T-helper 1 cell treated with Interleukin-12 subunit alpha and Interleukin-12 subunit beta and Interleukin-4 antibody, amounts not matched to agents 30 μg/mL and 1 μg/mL, for 36 hours (primary cell): ENCODE measurements around the gene BAHD1.
A peak's percentile ranks its signal among the peaks of the same experiment; 100 is the strongest.

ENCODE experiments used
- H3K27ac Mint-ChIP-seq: one replicate; pipeline ENCODE4 v1.8.0; 2021; ENCODE audit warnings: mild to moderate bottlenecking, mixed read lengths
- H3K27me3 Mint-ChIP-seq: one replicate; pipeline ENCODE4 v1.8.0; 2021; ENCODE audit warnings: low read depth, mixed read lengths
- H3K36me3 Mint-ChIP-seq: one replicate; pipeline ENCODE4 v1.8.0; 2021; ENCODE audit warnings: low read depth, mixed read lengths
- H3K4me1 Mint-ChIP-seq: one replicate; pipeline ENCODE4 v1.8.0; 2021; ENCODE audit warnings: low read depth, mixed read lengths
- H3K4me3 Mint-ChIP-seq: one replicate; pipeline ENCODE4 v1.8.0; 2021; ENCODE audit warnings: mild to moderate bottlenecking, moderate library complexity, mixed read lengths
- H3K9me3 Mint-ChIP-seq: one replicate; pipeline ENCODE4 v1.8.0; 2021; ENCODE audit warnings: mixed read lengths

BAHD1 gene

DNA sequence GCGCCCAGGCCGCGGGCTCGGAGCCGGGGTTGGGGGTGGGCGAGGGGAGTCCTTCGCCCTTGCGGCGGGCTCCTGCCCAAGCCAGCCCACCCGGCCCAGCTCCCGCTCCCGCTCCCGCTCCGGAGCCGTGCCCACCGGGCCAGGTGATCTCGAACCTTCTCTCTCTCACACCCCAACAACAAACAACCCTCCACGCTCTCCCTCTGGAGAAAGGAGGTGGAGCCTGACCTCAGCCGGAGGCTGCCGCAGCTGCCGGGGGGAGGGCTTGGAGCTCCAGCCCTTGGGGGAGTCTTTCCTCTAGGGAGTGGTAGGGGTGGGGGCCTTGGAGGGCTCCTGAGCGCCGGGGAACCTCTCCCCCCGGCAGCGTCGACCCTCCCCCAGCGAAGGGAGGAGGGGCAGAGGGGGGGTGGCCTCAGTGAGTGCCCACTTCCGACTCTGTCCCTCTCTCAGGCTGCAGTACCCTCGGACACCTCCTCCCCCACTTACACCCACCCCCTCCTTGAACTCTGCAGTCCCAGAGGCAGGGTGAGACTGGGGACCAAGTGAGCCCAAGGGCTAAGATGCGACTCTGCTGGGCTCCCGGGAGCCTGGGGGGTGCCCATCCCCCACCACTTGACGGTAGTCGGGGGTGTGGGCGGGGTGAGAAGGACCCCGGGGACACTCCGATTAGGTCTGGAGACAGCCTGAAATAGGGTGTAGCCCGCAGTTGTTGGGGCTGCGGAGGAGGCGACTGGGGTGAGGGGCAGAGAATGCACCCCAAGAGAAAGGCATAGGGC is 4.4 kb upstream of the BAHD1 start:
- Mint-ChIP-seq H3K36me3 (peaks cover 1% of the 10 kb centered on the region), H3K27me3 (peaks cover 81% of the 10 kb centered on the region)

DNA sequence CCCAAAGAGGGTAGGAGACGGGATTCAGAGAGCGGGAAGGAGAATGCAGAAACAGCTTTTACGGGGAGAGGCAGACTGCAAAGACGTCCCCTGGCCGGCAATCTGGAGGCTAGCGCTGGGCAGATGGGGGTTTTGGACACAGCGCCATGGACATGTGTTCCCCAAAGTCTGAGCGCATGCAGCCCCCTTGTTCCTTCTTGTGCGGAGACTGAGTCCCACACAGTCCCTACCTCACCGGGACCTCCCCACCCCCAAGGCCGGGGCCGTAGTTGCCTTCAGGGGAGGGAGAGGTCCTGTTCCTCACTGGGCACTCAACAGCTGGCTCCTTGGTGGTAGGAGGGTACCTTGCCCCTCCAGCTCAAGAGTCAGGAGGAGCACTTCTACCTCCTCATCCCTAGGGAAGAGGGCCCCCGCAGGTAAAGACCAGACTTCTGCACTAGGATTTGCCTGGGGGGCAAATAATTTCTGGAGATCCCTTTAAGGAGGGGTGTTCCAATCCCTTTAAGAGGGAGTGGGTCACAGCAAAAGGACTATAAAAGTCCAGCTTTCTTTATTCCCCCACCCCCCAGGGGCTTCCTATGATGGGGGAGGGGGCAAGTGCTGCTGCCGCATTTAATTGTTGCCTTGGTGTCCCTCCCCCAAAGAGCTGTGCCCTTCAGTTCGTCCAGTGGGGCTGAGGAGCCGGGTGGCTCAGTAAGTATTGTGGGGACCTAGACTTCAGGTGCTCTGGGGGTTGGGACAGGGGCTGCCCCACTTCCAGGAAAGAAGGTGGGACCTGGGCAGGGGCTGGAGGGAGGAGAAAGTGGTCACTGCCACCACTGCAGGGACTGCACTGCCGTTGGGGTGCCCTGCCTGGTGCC is 3.6 kb upstream of the BAHD1 start:
- no peak overlapping the region for H3K27ac Mint-ChIP-seq
- peak overlapping the region; percentile 25 for H3K4me3 Mint-ChIP-seq
- H3K36me3 Mint-ChIP-seq, result peaks cover 1% of the 10 kb centered on the region
- H3K27me3 Mint-ChIP-seq, result peaks cover 79% of the 10 kb centered on the region
- H3K4me1 Mint-ChIP-seq, result peaks cover 11% of the 10 kb centered on the region
- H3K9me3 Mint-ChIP-seq, result no peaks in the 10 kb centered on the region

More for the DNA sequence above, 4.4 kb upstream of the BAHD1 start:
- Mint-ChIP-seq H3K4me3 (peak overlapping the region; percentile 35), H3K27ac (no peak overlapping the region), H3K9me3 (no peaks in the 10 kb centered on the region), H3K4me1 (peaks cover 11% of the 10 kb centered on the region)

DNA sequence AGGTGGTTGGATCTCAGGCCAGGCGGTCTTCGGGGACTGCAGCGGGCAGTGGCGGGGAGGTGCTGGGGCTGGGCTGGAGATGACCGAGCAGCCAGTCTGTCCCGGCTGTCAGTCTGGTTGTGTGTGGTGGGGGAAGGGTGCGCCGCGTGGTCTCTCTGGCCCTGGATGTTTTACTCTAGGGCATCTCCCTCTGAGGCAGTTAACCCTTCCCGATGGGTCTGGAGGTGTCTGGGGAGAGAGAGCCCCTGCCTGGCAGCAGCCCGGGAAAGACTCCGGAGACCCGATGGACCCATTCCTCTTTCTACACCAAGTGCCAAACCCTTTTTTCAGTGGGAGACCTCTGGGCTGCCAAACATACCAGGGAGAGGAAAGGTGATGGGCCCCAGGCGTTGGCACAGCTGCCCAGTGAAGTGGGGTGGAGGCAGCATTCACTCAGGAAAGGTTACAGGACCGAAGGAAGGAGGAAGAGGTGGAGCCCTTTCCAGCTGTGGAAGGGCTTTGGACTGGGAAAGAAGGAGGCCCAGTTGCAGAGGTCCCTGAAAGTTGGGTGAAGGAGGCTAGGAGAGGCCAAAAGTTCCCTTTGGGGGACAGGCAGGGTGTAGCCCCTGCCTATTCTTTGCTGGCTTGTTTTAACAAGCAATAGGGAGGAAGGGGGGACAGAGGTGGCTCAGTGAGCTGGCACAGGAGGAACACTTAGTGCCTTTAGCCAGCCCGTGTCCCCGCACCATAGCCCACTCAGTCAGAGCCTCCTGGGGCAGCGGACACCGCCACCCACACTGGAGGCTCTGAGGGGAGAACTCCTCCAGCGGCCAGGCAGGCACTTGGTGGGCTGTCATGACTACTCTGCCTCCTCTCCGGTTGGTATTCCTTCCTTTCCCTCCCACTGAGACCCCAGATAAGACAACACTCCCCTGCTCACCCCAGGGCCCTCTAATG is 2.7 kb upstream of the BAHD1 start:
- H3K4me3 Mint-ChIP-seq, result no peak overlapping the region
- H3K9me3 Mint-ChIP-seq, result no peaks in the 10 kb centered on the region
- H3K4me1 Mint-ChIP-seq, result peaks cover 18% of the 10 kb centered on the region
- no peak overlapping the region for H3K27ac Mint-ChIP-seq
- H3K27me3 Mint-ChIP-seq, result peaks cover 81% of the 10 kb centered on the region
- H3K36me3 Mint-ChIP-seq, result peaks cover 9% of the 10 kb centered on the region

DNA sequence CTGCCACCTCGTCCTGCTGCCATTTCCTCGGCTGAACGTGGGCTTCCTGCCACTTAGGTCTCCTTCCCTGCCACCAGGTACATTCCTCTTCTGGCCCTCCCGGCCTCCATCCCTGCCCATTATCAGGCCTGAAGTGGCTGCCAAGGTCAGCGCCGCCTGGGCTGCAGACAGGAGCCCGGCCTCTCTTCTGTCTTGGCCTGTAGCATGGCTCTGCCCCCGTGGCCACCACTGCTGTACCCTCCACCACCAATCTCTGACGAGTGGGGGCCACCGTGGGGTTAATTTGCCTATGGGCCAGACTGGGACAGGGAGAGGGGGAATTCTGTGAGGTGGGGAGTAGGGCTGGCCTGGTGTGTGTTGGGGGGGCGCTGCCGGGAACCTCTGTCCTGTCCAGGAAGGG is 2.0 kb upstream of the BAHD1 start:
- Mint-ChIP-seq H3K4me3 (no peak overlapping the region), H3K27ac (no peak overlapping the region), H3K4me1 (peaks cover 21% of the 10 kb centered on the region), H3K27me3 (peaks cover 81% of the 10 kb centered on the region), H3K9me3 (no peaks in the 10 kb centered on the region), H3K36me3 (peaks cover 12% of the 10 kb centered on the region)

DNA sequence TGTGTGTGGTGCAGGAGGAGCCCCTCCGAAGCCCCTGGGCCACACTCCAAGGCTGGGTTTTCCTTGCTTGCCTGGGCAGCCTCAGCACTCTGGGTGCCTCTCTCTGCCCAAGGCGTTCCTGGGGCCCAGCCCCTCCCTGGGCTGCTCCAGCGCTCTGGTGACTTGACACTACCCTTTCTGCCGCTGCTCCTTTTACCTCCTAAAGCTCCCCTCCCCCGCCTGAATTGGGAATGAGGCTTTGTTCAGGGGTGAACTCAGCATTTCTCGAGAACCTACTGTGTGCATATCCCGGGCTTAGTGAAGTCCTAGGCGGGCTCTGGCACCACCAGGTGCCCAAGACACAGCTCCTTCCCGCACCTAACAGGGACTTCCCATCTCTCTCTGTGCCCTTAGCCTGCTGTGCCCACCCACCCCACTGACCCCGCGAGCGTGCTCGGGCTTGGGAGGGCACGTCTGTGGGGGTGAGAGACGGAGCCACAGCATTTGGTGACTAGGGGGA is 1.2 kb upstream of the BAHD1 start:
- H3K4me1 Mint-ChIP-seq, result peaks cover 27% of the 10 kb centered on the region
- no peak overlapping the region for H3K27ac Mint-ChIP-seq
- H3K27me3 Mint-ChIP-seq, result peaks cover 80% of the 10 kb centered on the region
- H3K9me3 Mint-ChIP-seq, result no peaks in the 10 kb centered on the region
- H3K4me3 Mint-ChIP-seq, result peak overlapping the region; percentile 94
- H3K36me3 Mint-ChIP-seq, result peaks cover 15% of the 10 kb centered on the region

DNA sequence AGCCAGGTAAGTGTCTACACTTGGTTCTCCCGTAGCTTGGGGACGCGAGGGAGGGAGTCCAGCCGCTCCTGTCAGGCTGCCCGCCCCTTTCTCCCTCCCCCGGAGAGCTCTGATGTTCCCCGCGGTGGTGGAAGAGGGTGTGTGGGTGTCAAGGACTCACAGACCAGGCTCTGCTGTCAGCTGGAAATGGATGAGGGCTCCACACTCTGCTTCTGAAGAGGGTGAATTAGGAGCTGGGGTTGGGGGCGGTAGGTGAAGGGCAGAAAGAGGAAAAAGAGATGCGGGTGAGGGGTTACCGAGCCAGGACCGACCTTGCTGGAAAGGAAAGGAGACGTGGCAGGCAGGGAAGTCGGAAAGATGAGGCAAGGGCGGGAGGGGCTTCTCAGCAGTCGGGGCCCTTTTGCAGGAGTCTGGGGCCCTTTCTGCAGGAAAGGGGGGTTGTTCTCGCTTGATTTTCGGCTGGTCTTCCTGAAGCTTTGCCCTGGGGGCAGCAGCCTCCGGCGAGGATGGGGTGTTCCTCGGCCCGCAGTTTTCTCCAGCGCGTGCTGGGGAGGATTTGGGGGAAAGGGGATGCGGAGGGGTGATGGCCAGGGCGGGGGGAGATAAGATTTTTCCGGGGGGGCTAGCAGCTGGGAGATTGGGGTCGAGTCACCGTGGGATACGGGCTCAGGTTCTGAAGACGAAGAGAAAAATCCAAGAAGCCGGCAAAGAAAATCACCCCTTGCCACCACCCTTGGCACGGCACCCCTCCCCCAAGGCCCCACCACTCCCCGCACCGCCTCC is 602 bp upstream of the BAHD1 start:
- H3K4me1 Mint-ChIP-seq, result peaks cover 31% of the 10 kb centered on the region
- H3K27me3 Mint-ChIP-seq, result peaks cover 77% of the 10 kb centered on the region
- H3K4me3 Mint-ChIP-seq, result peak overlapping the region; percentile 94
- H3K9me3 Mint-ChIP-seq, result no peaks in the 10 kb centered on the region
- H3K27ac Mint-ChIP-seq, result peak overlapping the region; percentile 81
- peaks cover 15% of the 10 kb centered on the region for H3K36me3 Mint-ChIP-seq

DNA sequence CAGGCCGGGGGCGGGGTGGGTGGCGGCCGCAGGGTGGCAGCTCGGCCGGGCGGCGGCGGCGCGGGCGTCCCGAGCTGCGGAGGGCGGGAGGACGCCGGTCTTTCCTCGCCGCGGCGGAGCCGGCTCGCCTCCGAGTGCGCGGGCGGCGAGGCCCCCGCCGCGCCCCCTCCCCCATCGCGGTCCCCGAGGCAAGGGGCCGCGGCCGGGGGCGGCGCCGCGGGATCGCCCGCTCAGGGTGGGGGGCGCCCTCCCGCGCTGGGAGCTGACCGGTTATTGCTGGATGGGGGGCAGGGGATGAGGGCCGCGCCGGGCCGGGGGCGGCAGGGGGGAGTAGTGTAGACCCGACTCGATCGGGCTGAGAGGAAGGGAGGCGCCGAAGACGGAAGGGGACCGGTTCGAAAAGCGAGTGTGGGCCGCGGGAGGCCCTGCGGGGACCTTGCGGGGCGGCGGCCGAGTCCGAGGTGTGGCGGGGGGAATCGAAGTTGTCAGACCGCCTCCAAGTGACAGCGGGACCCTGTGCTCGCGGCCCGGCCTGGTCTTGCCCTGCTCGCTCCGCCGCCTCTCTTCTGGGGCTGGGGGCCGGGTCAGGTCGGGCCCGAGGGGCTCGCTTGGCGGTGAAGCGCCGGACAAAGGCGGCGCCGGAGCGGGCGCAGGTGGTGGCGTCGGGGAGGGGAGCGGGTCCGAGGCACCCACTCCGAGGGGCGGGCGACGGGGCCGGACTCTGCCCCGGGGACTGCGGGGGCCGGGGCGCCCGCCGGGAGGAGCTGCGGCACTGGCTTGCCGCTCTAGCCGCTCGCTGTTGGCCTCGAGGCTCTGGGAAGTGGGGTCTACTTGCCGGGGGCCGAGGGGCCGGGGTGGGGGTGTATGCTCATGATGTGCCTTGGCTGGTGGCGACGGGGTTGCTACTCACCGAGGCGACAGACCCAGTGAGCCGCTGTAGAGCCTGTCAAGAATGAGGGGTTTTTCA is 1.1 kb downstream of the BAHD1 start:
- Mint-ChIP-seq H3K36me3 (peaks cover 15% of the 10 kb centered on the region), H3K9me3 (no peaks in the 10 kb centered on the region), H3K27ac (peak overlapping the region; percentile 41), H3K4me3 (peak overlapping the region; percentile 82), H3K4me1 (peaks cover 23% of the 10 kb centered on the region), H3K27me3 (peaks cover 61% of the 10 kb centered on the region)

DNA sequence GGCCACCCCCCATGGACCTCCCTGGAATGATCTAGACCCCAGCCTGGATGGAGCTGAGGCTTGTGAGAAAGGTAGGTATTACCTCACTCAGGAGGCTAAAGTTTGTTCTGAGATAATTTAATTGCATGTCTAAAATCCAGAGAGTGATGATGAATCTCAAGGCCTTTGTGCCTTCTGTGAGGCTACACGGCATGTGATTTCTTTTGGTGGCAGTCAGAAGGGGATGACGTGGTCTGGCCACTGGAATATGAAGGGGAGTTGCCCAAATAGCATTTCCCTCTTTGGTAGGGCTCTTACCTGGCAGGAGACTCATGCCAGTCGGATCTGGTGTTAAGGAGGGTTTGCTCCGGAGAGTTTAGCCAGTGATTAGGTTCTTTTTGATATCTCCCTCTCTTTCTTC is 2.5 kb downstream of the BAHD1 start:
- no peaks in the 10 kb centered on the region for H3K9me3 Mint-ChIP-seq
- peaks cover 47% of the 10 kb centered on the region for H3K27me3 Mint-ChIP-seq
- no peak overlapping the region for H3K27ac Mint-ChIP-seq
- H3K4me1 Mint-ChIP-seq, result peaks cover 23% of the 10 kb centered on the region
- H3K36me3 Mint-ChIP-seq, result peaks cover 15% of the 10 kb centered on the region
- peak overlapping the region; percentile 79 for H3K4me3 Mint-ChIP-seq

DNA sequence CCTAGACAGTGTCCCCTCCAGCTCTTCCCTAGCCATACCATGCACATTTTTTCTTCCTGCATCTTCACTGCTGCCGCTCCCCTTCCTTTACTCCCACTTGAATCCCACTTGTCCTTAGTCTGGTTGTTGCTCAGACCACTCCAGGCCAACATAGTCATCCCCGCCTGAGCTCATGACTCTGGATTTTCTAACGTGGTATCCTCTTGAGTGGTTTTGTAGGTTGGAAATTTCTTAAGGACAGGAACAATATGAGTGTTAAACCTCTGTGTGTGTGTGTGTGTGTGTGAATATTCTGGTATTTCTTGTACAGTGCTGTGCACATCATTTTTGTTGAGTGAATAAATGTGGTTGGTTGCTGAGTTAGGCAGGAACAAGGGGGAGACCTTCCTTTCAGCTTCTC is 3.1 kb downstream of the BAHD1 start:
- H3K36me3 Mint-ChIP-seq, result peaks cover 15% of the 10 kb centered on the region
- H3K27ac Mint-ChIP-seq, result no peak overlapping the region
- H3K4me1 Mint-ChIP-seq, result peaks cover 23% of the 10 kb centered on the region
- H3K4me3 Mint-ChIP-seq, result peak overlapping the region; percentile 47
- no peaks in the 10 kb centered on the region for H3K9me3 Mint-ChIP-seq
- peaks cover 41% of the 10 kb centered on the region for H3K27me3 Mint-ChIP-seq

DNA sequence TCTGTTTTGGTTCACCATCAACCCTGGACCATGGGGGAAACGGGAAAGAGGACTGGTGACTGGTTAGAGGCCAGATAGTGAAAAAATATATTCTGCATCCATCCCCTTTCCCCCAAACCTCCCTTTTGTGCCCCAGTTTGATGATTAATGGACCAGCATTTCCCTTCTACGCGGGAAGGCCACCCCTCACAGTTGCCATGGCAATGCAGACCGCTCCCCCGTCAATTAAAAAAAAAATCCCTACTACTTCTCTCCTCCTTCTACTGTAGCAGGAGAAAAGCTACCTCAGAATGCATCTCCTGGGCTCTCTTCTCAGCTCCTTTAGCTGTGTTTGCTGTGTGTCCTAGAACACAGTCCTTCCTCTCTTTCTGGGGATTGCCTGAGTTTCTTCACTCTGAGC is 4.0 kb downstream of the BAHD1 start:
- Mint-ChIP-seq H3K27ac (no peak overlapping the region), H3K27me3 (peaks cover 32% of the 10 kb centered on the region), H3K4me1 (peaks cover 26% of the 10 kb centered on the region), H3K36me3 (peaks cover 15% of the 10 kb centered on the region), H3K9me3 (no peaks in the 10 kb centered on the region), H3K4me3 (no peak overlapping the region)

DNA sequence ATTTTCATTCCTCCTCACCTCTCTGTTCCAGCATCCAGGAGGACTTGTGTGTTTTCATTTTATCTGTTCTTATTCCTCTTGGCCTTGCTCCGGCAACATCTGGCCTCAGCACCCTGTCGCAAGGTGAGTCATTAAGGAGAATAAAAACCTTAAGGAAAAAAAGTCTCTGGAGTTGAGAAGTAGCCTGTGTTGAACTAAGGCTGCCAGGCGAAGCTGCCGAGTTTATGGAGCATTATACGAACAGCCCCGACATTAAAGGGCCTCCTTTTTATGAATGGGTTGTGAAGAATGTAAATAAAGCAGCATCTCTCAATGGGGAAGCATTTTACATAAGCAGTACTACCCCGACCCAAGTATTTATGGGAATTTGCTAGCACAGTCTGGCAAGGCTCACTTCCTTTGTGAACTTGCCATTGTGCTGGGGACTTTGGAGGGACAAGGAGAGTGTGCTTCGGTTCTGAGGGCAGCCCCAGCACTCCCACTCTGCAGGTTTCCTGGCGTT is 4.7 kb downstream of the BAHD1 start:
- H3K27me3 Mint-ChIP-seq, result peaks cover 26% of the 10 kb centered on the region
- H3K36me3 Mint-ChIP-seq, result peaks cover 14% of the 10 kb centered on the region
- no peak overlapping the region for H3K4me3 Mint-ChIP-seq
- no peak overlapping the region for H3K27ac Mint-ChIP-seq
- peaks cover 28% of the 10 kb centered on the region for H3K4me1 Mint-ChIP-seq
- no peaks in the 10 kb centered on the region for H3K9me3 Mint-ChIP-seq

DNA sequence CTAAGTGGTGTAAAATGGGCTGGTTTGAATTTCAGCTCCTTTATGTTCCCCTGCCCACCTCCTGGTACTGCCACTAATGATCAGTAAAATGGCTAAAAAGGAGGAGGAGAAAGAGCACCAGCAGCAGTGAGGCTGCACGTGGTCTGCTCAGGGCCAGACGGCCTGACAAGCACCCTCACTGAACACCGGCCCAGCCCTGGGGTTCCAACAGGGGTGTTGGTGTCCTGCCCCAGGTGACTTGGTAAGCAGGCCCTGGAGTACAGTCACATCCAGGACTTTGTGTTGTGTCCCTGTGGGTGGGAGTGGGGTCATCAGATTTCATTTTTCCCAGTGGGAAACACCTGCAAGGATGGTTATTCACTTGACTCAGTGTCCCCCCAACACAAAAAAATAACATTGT is 5.4 kb downstream of the BAHD1 start:
- Mint-ChIP-seq H3K27me3 (peaks cover 26% of the 10 kb centered on the region), H3K4me3 (no peak overlapping the region), H3K27ac (no peak overlapping the region), H3K36me3 (peaks cover 15% of the 10 kb centered on the region), H3K4me1 (peaks cover 31% of the 10 kb centered on the region), H3K9me3 (no peaks in the 10 kb centered on the region)
